ENCODE results near the gene HCRT.
"Not testable (repeated sequence)": the region's sequence is repeated elsewhere in the genome, so short reads cannot be mapped to it uniquely, and the experiment has no call there.

The HCRT gene

GRCh38 chr17:42224651-42225050 lies 39.4 kb upstream of the HCRT start:
- DNase-seq (ENCODE audit: low read depth): no peak
- no peak overlapping the region for H3K4me3 ChIP-seq (ENCODE audit: low read depth, low read length)
- TF ChIP-seq, protein P1, sequence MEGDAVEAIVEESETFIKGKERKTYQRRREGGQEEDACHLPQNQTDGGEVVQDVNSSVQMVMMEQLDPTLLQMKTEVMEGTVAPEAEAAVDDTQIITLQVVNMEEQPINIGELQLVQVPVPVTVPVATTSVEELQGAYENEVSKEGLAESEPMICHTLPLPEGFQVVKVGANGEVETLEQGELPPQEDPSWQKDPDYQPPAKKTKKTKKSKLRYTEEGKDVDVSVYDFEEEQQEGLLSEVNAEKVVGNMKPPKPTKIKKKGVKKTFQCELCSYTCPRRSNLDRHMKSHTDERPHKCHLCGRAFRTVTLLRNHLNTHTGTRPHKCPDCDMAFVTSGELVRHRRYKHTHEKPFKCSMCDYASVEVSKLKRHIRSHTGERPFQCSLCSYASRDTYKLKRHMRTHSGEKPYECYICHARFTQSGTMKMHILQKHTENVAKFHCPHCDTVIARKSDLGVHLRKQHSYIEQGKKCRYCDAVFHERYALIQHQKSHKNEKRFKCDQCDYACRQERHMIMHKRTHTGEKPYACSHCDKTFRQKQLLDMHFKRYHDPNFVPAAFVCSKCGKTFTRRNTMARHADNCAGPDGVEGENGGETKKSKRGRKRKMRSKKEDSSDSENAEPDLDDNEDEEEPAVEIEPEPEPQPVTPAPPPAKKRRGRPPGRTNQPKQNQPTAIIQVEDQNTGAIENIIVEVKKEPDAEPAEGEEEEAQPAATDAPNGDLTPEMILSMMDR (IDR thresholded peaks at IDR 0.05; ENCODE audit: insufficient read depth, low read depth, low read length, missing control alignments): no peak

- DNase-seq (ENCODE audit: low read depth): peak; percentile 69
- TF ChIP-seq, protein P1 (IDR thresholded peaks at IDR 0.05; ENCODE audit: insufficient read depth, low read depth, low read length, missing control alignments): peak; percentile 75
Measured at GRCh38 chr17:42221886-42222745, 36.9 kb upstream of the HCRT start.

DNA sequence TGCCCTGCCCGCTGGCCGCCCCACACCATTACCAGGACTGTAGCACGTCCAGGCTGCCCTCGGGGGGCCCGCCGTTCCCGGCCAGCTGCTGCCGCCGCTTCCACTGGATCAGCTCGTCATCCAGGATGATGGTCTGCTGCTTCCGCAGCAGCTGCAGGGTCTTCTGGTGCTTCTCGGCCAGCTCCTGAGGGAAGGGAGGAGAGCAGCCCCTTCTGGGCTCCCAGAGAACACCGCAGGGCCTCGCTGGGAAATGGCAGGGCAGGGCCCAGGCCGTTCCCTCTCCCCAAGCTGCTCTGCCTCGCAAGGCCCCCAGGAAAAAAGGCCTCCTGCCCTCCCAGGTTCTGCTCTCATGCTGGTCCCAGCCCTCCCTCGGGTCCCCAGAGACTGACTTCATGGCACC lies 34.0 kb upstream of the HCRT start:
- not testable (repeated sequence) for H3K4me3 ChIP-seq (ENCODE audit: low read depth, low read length)

More at GRCh38 chr17:42221886-42222745, 36.9 kb upstream of the HCRT start:
- no peak overlapping the region for H3K4me3 ChIP-seq (ENCODE audit: low read depth, low read length)

GRCh38 chr17:42214156-42214555 lies 28.9 kb upstream of the HCRT start:
- TF ChIP-seq, protein P1 (IDR thresholded peaks at IDR 0.05; ENCODE audit: insufficient read depth, low read depth, low read length, missing control alignments): no peak
- no peak overlapping the region for H3K4me3 ChIP-seq (ENCODE audit: low read depth, low read length)
- DNase-seq (ENCODE audit: low read depth): no peak

More for the DNA sequence above, 34.0 kb upstream of the HCRT start:
- DNase-seq (ENCODE audit: low read depth): not testable (repeated sequence)

GRCh38 chr17:42212382-42212781 lies 27.1 kb upstream of the HCRT start:
- H3K4me3 ChIP-seq (ENCODE audit: low read depth, low read length): no peak overlapping the region
- TF ChIP-seq, protein P1 (IDR thresholded peaks at IDR 0.05; ENCODE audit: insufficient read depth, low read depth, low read length, missing control alignments): no peak
- no peak for DNase-seq (ENCODE audit: low read depth)

GRCh38 chr17:42211921-42212341 lies 26.7 kb upstream of the HCRT start:
- not testable (repeated sequence) for H3K4me3 ChIP-seq (ENCODE audit: low read depth, low read length); DNase-seq (ENCODE audit: low read depth)

GRCh38 chr17:42210046-42210445 lies 24.8 kb upstream of the HCRT start:
- no peak overlapping the region for H3K4me3 ChIP-seq (ENCODE audit: low read depth, low read length)
- DNase-seq (ENCODE audit: low read depth): no peak
- TF ChIP-seq, protein P1 (IDR thresholded peaks at IDR 0.05; ENCODE audit: insufficient read depth, low read depth, low read length, missing control alignments): no peak

GRCh38 chr17:42206153-42206612 lies 20.9 kb upstream of the HCRT start:
- DNase-seq (ENCODE audit: low read depth); H3K4me3 ChIP-seq (ENCODE audit: low read depth, low read length): not testable (repeated sequence)

All from GM12865 (cell line).